GM18517 (cell line): ENCODE results near the gene BCKDHA.
"Not testable (repeated sequence)": the region's sequence is repeated elsewhere in the genome, so short reads cannot be mapped to it uniquely, and the experiment has no call there.

Experiments
- ATAC-seq: cut with Tn5 transposase; IDR thresholded peaks from one replicate; pipeline ENCODE4 v1.9.1; 2021; ENCODE audit warnings: mild to moderate bottlenecking, moderate library complexity; ENCODE audit not compliant: unreplicated experiment

Gene BCKDHA

GRCh38 chr19:41442473-41443355 lies 45.1 kb downstream of the BCKDHA start, which contains the start of gene ERICH4:
Gene ERICH4 (plus strand): TSS chr19:41443156. CDS start chr19:41443170, 14 bp downstream.
- no peak for ATAC-seq

- ATAC-seq = no peak
These were observed 46.3 kb downstream of the BCKDHA start for GRCh38 chr19:41443813-41444455.

- no peak for ATAC-seq
These were observed 48.0 kb downstream of the BCKDHA start for GRCh38 chr19:41445575-41445974.

GRCh38 chr19:41447732-41448332 lies 50.2 kb downstream of the BCKDHA start:
- no peak for ATAC-seq

GRCh38 chr19:41449079-41449864 lies 51.7 kb downstream of the BCKDHA start:
- ATAC-seq = peak; percentile 73

GRCh38 chr19:41449865-41450178 lies 52.2 kb downstream of the BCKDHA start:
- no peak for ATAC-seq

GRCh38 chr19:41452584-41453275 lies 55.1 kb downstream of the BCKDHA start:
- ATAC-seq = no peak

GRCh38 chr19:41455936-41456335 lies 58.3 kb downstream of the BCKDHA start:
- no peak for ATAC-seq

GRCh38 chr19:41456342-41456918 lies 58.8 kb downstream of the BCKDHA start:
- no peak for ATAC-seq

GRCh38 chr19:41457241-41457640 lies 59.6 kb downstream of the BCKDHA start:
- peak; percentile 87 for ATAC-seq

GRCh38 chr19:41462497-41462896 lies 64.9 kb downstream of the BCKDHA start:
- no peak for ATAC-seq

- not testable (repeated sequence) for ATAC-seq
These were observed 65.9 kb downstream of the BCKDHA start for GRCh38 chr19:41463257-41464256.
